GM19025 (cell line): ENCODE results near the gene COQ6.
"Not testable (repeated sequence)": the region's sequence is repeated elsewhere in the genome, so short reads cannot be mapped to it uniquely, and the experiment has no call there.

Experiments used
- ATAC-seq: cut with Tn5 transposase; IDR thresholded peaks from one replicate; pipeline ENCODE4 v1.9.1; 2021; ENCODE audit warnings: mild to moderate bottlenecking, low read depth, moderate library complexity; ENCODE audit not compliant: unreplicated experiment

COQ6 gene

GRCh38 chr14:73976125-73976524 lies 26.0 kb downstream of the COQ6 start:
- no peak for ATAC-seq

- no peak for ATAC-seq
Measured at GRCh38 chr14:73977896-73978295, 27.8 kb downstream of the COQ6 start.

- ATAC-seq = no peak
Measured at GRCh38 chr14:73988065-73988464, 38.0 kb downstream of the COQ6 start.

DNA sequence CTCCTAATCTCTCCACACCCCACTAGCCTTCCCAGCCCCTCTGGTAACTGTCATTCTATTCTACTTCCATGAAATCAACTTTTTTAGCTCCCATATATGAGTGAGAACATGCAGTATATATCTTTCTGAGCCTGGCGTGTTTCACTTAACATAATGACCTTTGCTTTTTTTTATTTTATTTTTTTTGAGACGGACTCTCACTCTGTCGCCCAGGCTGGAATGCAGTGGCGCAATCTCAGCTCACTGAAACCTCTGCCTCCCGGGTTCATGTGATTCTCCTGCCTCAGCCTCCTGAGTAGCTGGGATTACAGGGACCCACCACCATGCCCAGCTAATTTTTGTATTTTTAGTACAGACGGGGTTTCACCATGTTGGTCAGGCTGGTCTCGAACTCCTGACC lies 38.6 kb downstream of the COQ6 start:
- not testable (repeated sequence) for ATAC-seq

GRCh38 chr14:73991092-73991491 lies 41.0 kb downstream of the COQ6 start:
- ATAC-seq = no peak

DNA sequence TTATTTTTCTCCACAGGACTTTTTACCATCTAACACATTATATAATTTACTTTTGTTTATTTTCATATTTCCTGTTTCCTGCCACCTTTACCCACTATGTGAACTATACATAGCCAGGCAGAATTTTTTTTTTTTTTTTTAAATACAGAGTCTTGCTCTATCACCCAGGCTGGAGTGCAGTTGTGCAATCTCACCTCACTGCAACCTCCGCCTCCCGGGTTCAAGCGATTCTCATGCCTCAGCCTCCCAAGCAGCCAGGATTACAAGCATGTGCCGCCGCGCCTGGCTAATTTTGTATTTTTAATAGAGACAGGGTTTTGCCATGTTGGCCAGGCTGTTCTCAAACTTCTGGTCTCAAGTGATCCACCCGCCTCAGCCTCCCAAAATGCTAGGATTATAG lies 44.8 kb downstream of the COQ6 start:
- not testable (repeated sequence) for ATAC-seq

GRCh38 chr14:73995977-73996378 lies 45.9 kb downstream of the COQ6 start:
- no peak for ATAC-seq

DNA sequence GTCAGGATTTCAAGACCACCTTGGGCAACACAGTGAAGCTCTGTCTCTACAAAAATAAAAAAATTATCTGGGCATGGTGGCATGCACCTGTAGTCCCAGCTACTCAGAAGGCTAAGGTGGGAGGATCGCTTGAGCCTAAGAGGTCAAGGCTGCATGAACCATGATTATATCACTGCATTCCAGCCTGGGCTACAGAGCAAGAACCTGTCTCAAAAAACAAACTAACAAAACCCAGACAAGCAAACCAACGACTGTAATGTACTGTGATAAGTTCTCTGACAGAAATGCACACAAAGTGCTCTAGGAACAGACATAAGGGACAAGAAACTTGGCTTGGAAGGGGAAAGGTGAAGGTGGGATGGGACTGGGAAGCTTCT lies 46.6 kb downstream of the COQ6 start:
- ATAC-seq = no peak

GRCh38 chr14:73997108-73997943 lies 47.2 kb downstream of the COQ6 start:
- ATAC-seq = no peak

DNA sequence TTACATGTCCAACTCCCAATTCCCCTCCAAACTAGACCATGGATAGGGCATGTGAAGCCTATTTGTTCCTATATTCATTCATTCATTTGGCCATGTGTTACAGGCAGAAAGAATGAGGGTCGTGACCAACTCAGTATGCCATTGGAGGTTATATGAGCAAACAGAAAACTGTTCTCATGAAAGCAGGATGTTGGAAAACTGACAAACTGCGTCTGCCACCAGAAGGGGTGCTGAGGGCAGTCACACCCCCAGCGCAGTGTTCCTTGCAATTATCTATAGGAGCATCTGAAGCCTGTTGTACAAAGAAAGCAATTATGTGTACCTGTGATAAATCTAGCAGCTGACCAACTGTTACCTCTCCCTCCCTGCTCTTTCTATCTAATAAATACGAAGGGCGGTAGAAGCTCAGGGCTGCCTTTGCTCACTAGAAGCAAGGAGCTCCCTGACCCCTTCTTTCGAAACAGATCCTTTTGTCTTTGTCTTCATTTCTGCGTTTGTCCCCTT lies 47.9 kb downstream of the COQ6 start:
- no peak for ATAC-seq

- ATAC-seq = no peak
Measured at GRCh38 chr14:73998726-73999125, 48.6 kb downstream of the COQ6 start.

DNA sequence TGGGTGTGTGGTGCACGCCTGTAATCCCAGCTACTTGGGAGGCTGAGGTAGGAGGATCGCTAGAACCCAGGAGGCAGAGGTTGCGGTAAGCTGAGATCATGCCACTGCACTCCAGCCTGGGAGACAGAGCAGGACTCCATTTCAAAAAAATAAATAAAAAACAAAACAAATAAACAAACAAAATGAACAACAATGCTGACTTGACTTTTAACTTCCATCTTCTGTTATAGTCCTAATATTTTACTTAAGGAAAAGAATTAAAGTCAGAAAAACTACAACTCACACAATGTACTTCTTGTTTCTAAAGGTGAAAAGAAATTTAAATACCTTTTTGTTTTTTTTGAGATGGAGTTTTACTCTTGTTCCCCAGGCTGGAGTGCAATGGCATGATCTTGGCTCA lies 55.6 kb downstream of the COQ6 start:
- ATAC-seq = not testable (repeated sequence)

- ATAC-seq = no peak
Measured at GRCh38 chr14:74008843-74009499, 58.9 kb downstream of the COQ6 start.
